Activated CD4-positive, alpha-beta T cell treated with anti-CD3 and anti-CD28 coated beads for 4 hours (primary cell): ENCODE measurements around the gene DCAF7.

Experiments used
- DNase-seq, 2 donors: peaks; one replicate each; pipeline ENCODE4 v3.0.0-alpha.2; 2020

Gene DCAF7

DNA sequence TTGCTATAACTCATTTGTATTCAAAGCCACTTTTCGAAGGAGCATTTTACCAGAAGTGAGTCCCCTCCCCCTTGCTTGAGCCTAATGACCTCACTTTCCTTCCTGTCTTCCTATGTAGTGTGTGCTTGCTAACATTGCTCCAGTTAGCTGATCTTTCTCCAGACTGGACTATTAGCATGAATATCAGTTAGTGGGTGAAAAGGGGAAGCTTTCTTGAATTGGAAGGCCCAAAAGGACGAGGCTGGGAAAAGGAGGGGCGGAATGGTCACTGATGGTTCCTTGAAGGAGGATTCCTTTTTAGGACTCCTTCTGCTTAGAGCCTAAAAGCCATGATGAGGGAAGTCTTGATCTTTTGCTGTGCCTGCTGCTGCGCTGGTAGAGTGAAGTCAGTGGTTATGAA lies 83.9 kb downstream of the DCAF7 start:
- DNase-seq = no peak

- no peak for DNase-seq
Observed at GRCh38 chr17:63634816-63635215, 84.5 kb downstream of the DCAF7 start.

DNA sequence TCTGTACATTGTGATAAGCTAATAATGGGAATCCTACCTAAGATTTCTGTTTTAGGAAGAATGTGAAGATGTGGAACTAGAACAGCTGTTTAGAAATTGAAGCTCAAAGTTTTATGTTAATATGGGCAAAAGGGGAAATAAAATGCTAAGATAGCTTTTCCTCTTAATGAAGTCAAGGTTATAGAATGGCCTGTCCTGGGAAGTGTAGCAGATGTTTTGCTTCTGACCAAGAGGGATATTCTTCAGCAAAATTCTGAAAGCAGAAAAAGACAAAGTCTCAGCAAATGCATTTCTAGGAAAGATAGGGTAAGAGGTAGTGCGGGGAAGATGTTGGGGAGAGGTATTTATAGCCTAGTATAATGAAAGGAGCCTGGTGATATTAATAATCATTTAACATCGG lies 85.0 kb downstream of the DCAF7 start:
- DNase-seq = no peak

- no peak for DNase-seq
Observed at GRCh38 chr17:63635787-63636186, 85.5 kb downstream of the DCAF7 start.

- DNase-seq = no peak
Observed at GRCh38 chr17:63639125-63639524, 88.8 kb downstream of the DCAF7 start.

- no peak for DNase-seq
Observed at GRCh38 chr17:63640038-63640437, 89.8 kb downstream of the DCAF7 start.

- DNase-seq = no peak
Observed at GRCh38 chr17:63641692-63642448, 91.6 kb downstream of the DCAF7 start.
